Ishikawa (cell line): Measurements from ENCODE around the gene LSM12.

Source experiments
- CEBPB ChIP-seq: IDR thresholded peaks from 2 replicates; pipeline ENCODE4 v1.6.1; 2012
- CREB1 ChIP-seq: IDR thresholded peaks from 2 replicates; pipeline ENCODE4 v1.6.1; 2012; ENCODE audit warnings: low read depth
- EGR1 ChIP-seq: IDR thresholded peaks from 2 replicates; pipeline ENCODE4 v1.6.1; 2012
- EP300 ChIP-seq: IDR thresholded peaks from 2 replicates; pipeline ENCODE4 v1.6.1; 2012; ENCODE audit warnings: borderline replicate concordance
- FOXM1 ChIP-seq: IDR thresholded peaks from 2 replicates; pipeline ENCODE4 v1.6.1; 2012; ENCODE audit warnings: low read depth, borderline replicate concordance
- NFIC ChIP-seq: IDR thresholded peaks from 2 replicates; pipeline ENCODE4 v1.6.1; 2012
- RAD21 ChIP-seq: IDR thresholded peaks from 2 replicates; pipeline ENCODE4 v1.6.1; 2012; ENCODE audit warnings: low read depth
- TAF1 ChIP-seq: IDR thresholded peaks from 2 replicates; pipeline ENCODE4 v1.6.1; 2012; ENCODE audit warnings: low read depth, mild to moderate bottlenecking
- TCF12 ChIP-seq: IDR thresholded peaks from 2 replicates; pipeline ENCODE4 v1.6.1; 2012; ENCODE audit warnings: low read depth
- TEAD4 ChIP-seq: IDR thresholded peaks from 2 replicates; pipeline ENCODE4 v1.6.1; 2012
- YY1 ChIP-seq: IDR thresholded peaks from 2 replicates; pipeline ENCODE4 v1.6.1; 2012; ENCODE audit warnings: low read depth
- ZBTB7A ChIP-seq: IDR thresholded peaks from 2 replicates; pipeline ENCODE4 v1.6.1; 2012; ENCODE audit warnings: low read depth
- TF ChIP-seq, protein P1 (sequence below): IDR thresholded peaks from 2 replicates; pipeline ENCODE4 v1.6.1; 2012
- TF ChIP-seq, protein P2 (sequence below): IDR thresholded peaks from 2 replicates; pipeline ENCODE4 v1.6.1; 2012
- TF ChIP-seq, protein P3 (sequence below): IDR thresholded peaks from 2 replicates; pipeline ENCODE4 v1.6.1; 2012; ENCODE audit warnings: low read depth, mild to moderate bottlenecking

The LSM12 gene

DNA sequence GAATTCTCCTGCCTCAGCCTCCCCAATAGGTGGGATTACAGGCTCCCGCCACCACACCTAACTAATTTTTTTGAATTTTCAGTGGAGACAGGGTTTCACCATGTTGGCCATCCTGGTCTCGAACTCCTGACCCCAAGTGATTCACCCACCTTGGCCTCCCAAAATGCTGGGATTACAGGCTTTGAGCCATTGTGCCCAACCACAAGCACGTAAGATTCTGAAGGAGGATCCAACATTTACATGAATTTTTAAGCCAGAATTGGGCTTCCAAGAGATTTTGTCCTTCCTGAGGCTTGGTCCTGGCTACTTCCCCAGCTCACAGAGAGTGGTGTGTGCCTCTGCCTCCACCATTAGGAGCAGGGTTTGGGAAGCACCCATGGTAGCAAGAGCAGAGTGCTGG lies 15.2 kb upstream of the LSM12 start:
- no peak for TF ChIP-seq TAF1
- TF ChIP-seq RAD21: no peak
- TF ChIP-seq TEAD4: no peak
- TF ChIP-seq EGR1: no peak
- TF ChIP-seq, protein P1, sequence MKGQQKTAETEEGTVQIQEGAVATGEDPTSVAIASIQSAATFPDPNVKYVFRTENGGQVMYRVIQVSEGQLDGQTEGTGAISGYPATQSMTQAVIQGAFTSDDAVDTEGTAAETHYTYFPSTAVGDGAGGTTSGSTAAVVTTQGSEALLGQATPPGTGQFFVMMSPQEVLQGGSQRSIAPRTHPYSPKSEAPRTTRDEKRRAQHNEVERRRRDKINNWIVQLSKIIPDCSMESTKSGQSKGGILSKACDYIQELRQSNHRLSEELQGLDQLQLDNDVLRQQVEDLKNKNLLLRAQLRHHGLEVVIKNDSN: no peak
- TF ChIP-seq NFIC: no peak
- no peak for TF ChIP-seq FOXM1
- TF ChIP-seq TCF12: no peak
- no peak for TF ChIP-seq ZBTB7A
- no peak for TF ChIP-seq CEBPB
- TF ChIP-seq CREB1: no peak
- TF ChIP-seq, protein P2, sequence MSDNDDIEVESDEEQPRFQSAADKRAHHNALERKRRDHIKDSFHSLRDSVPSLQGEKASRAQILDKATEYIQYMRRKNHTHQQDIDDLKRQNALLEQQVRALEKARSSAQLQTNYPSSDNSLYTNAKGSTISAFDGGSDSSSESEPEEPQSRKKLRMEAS: no peak
- TF ChIP-seq YY1: no peak
- no peak for TF ChIP-seq EP300
- TF ChIP-seq, protein P3, sequence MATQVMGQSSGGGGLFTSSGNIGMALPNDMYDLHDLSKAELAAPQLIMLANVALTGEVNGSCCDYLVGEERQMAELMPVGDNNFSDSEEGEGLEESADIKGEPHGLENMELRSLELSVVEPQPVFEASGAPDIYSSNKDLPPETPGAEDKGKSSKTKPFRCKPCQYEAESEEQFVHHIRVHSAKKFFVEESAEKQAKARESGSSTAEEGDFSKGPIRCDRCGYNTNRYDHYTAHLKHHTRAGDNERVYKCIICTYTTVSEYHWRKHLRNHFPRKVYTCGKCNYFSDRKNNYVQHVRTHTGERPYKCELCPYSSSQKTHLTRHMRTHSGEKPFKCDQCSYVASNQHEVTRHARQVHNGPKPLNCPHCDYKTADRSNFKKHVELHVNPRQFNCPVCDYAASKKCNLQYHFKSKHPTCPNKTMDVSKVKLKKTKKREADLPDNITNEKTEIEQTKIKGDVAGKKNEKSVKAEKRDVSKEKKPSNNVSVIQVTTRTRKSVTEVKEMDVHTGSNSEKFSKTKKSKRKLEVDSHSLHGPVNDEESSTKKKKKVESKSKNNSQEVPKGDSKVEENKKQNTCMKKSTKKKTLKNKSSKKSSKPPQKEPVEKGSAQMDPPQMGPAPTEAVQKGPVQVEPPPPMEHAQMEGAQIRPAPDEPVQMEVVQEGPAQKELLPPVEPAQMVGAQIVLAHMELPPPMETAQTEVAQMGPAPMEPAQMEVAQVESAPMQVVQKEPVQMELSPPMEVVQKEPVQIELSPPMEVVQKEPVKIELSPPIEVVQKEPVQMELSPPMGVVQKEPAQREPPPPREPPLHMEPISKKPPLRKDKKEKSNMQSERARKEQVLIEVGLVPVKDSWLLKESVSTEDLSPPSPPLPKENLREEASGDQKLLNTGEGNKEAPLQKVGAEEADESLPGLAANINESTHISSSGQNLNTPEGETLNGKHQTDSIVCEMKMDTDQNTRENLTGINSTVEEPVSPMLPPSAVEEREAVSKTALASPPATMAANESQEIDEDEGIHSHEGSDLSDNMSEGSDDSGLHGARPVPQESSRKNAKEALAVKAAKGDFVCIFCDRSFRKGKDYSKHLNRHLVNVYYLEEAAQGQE: no peak

DNA sequence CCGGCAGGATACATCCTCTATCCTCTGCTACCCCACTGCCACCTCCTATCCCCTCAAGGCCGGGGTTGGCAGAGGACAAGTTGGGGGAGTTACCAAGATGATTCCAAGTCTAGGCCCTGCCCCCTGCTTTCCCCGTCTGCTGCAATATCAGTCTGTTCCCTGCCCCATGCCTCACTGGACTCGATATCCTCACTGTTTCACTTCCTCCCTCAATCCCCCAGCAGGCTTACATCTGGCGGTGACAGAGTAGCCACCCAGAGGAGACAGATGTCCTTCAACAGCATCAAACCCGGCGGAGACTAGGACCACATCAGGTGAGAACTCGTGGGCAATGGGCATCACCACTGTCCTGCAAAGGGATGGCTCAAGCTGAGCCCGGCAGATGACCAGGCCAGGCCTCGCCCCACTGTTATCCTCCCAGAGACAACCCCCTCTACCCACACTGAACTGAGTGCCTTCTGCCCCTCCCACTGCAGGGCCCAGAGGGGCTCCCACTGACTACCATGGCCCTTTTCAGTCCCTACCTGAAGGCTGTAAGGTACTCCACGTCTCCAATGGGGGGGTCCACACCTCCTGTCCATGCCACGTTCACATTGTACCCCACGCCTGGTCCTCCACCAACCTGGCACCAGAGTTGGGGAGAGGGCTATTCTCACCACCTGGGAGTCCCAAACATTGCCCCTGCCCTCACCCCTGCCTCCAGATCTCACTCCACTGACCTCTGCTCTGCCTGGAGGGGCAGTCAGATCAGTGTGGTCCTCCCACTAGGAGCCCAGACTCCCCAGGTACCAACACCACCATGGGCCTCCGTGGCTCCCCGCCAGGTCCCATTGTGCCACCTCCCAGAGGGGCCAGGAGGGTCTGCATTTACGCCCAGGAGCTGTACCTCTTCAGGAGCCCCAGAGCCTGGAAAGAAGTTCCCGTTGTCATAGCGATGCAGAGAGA lies 13.7 kb upstream of the LSM12 start:
- TF ChIP-seq EP300: no peak

DNA sequence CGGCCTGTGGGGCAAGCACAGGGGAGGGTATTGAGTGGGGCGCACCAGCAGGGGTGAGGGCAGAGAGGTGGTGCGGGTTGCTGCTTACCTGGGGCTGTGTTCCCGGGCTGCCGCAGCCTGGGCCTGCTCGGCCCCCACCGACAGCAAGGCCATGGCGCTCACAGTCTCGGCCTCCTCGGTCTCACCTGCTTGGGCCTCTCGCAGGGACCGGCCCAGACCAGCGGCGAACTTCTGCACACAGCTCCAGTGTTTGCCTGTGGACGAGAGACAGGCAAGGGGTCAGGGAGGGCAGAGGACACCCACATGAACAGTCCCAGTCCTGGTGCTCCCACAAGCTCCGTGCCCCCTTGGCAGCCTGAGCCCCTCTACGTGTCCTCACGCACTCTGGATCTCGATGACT lies 11.9 kb upstream of the LSM12 start:
- no peak for TF ChIP-seq EP300

DNA sequence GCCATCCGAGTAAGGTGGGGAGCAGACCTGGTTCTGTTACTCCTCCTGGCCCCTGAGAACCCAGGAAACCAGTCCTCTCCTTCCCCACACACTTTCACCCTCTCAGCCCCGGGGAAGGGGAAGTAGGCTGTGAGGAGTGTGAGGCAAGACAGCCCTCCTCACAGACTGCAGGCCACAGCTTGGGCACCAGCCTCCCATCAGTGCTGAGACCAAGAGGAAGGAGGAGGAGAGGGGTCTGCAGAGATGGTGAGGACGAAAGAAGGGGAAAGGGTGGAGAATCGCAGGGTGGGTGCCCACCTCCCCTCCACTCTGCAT lies 11.1 kb upstream of the LSM12 start:
- TF ChIP-seq NFIC: no peak
- TF ChIP-seq, protein P2: no peak
- no peak for TF ChIP-seq TEAD4
- TF ChIP-seq ZBTB7A: no peak
- TF ChIP-seq FOXM1: no peak
- no peak for TF ChIP-seq EP300
- TF ChIP-seq EGR1: no peak
- no peak for TF ChIP-seq CEBPB
- no peak for TF ChIP-seq CREB1
- no peak for TF ChIP-seq TAF1
- TF ChIP-seq, protein P1: no peak
- no peak for TF ChIP-seq TCF12
- no peak for TF ChIP-seq YY1
- no peak for TF ChIP-seq RAD21
- TF ChIP-seq, protein P3: no peak

DNA sequence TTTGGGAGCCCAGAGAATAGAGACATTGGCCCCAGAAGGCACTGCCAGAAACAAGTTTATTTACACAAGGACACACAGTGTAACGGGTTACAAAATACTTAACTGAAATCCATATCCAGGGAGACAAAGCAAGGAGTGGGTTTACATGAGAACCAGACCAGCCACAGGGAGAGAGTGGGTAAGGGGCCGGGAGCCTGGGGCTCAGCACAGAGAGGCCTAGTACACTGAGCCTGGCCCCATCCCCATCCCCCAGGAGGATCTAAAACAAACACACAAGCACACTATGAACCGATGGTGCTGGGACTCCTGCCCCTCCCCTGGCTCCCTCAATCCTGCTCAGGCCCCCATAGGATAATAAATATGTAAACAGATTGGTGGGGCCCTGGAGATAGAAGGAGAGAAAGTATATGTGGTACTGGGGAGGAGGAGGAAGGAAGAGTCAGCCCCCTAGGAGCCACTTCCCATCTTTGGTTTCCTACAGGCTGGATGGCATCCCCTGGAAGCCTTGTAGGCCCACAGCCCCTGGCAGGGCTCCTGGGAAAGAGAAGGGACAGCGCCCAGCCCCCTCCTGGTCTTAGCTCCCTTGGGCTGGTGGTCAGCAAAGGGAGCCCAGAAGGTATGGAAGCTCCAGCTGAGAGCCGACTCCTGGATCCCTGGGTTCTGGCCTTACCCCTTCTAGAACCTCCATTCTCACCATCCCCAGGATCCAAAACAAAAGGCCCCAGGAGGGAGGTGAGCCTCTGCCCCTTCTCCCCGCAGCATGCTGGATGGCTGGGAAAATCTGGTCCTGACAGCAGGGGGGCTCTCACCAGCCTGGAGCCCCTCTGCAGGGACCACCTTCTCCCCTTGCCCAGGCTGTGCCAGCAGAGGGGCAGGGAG lies 10.5 kb upstream of the LSM12 start:
- TF ChIP-seq RAD21 (no peak), EP300 (no peak), CREB1 (no peak), YY1 (no peak), TCF12 (no peak), FOXM1 (no peak), NFIC (no peak), TEAD4 (no peak), CEBPB (no peak), TAF1 (no peak)
- TF ChIP-seq, protein P2: no peak
- TF ChIP-seq, protein P1: no peak
- TF ChIP-seq, protein P3: no peak
